Neural cell (in vitro differentiated cells): Measurements from ENCODE around the gene DIS3L. TPM values are rescaled to one million over a fixed set of nuclear protein-coding genes. Genes with fewer than 3 reads are reported as not detected.
"Not testable (repeated sequence)": the region's sequence is repeated elsewhere in the genome, so short reads cannot be mapped to it uniquely, and the experiment has no call there.

Source experiments
- H2AFZ ChIP-seq: fragments of 200-600, 300-800 bp; sonication (generic), shearing (Covaris generic); 2 replicates; pipeline ENCODE4 v1.6.0; 2014; ENCODE audit warnings: low read depth, mild to moderate bottlenecking, antibody characterized with exemption, low read length, moderate library complexity
- H3F3A ChIP-seq: fragments of 200-600 bp; shearing (Covaris generic); 2 replicates; pipeline ENCODE4 v1.6.1; 2016; ENCODE audit warnings: mild to moderate bottlenecking, moderate library complexity, mixed read lengths, antibody characterized with exemption, low read length; ENCODE audit not compliant: insufficient read depth, poor library complexity, severe bottlenecking
- H3K27ac ChIP-seq: fragments of 200-600, 300-800 bp; sonication (generic), shearing (Covaris generic); 2 replicates; pipeline ENCODE4 v1.5.1; 2014; ENCODE audit warnings: mild to moderate bottlenecking, low read length, moderate library complexity
- H3K27me3 ChIP-seq: fragments of 300-800, 200-600 bp; sonication (generic), shearing (Covaris generic); 2 replicates; pipeline ENCODE4 v1.6.0; 2014; ENCODE audit warnings: mild to moderate bottlenecking, low read depth, low read length, moderate library complexity; ENCODE audit not compliant: insufficient read depth
- H3K36me3 ChIP-seq: fragments of 300-800, 200-600 bp; sonication (generic), shearing (Covaris generic); 2 replicates; pipeline ENCODE4 v1.5.1; 2014; ENCODE audit warnings: mild to moderate bottlenecking, antibody characterized with exemption, low read length, moderate library complexity; ENCODE audit not compliant: insufficient read depth
- H3K4me2 ChIP-seq: fragments of 300-800, 200-600 bp; sonication (generic), shearing (Covaris generic); 2 replicates; pipeline ENCODE4 v1.6.0; 2014; ENCODE audit warnings: mild to moderate bottlenecking, low read length
- H3K4me3 ChIP-seq: fragments of 300-800, 200-600 bp; sonication (generic), shearing (Covaris generic); 2 replicates; pipeline ENCODE4 v1.5.1; 2014; ENCODE audit warnings: mild to moderate bottlenecking, low read length, moderate library complexity
- H3K79me2 ChIP-seq: fragments of 200-600 bp; shearing (Covaris generic); replicated peaks from 2 replicates; pipeline ENCODE4 v1.6.0; 2014; ENCODE audit warnings: mild to moderate bottlenecking, low read length, moderate library complexity; ENCODE audit not compliant: insufficient read depth
- H3K9ac ChIP-seq: fragments of 300-800, 200-600 bp; sonication (generic), shearing (Covaris generic); 2 replicates; pipeline ENCODE4 v1.6.1; 2016; ENCODE audit warnings: mild to moderate bottlenecking, low read length, mixed read lengths
- H3K9me2 ChIP-seq: fragments of 200-600 bp; shearing (Covaris generic); 2 replicates; pipeline ENCODE4 v1.6.1; 2016; ENCODE audit warnings: mild to moderate bottlenecking, low read length, mixed read lengths; ENCODE audit not compliant: insufficient read depth
- H3K9me3 ChIP-seq: fragments of 200-600, 300-800 bp; sonication (generic), shearing (Covaris generic); 2 replicates; pipeline ENCODE4 v1.6.1; 2016; ENCODE audit warnings: mild to moderate bottlenecking, mixed run types, low read length, moderate library complexity, mixed read lengths
- H4K20me1 ChIP-seq: fragments of 200-600 bp; shearing (Covaris generic); 2 replicates; pipeline ENCODE4 v1.6.1; 2016; ENCODE audit warnings: mild to moderate bottlenecking, mixed run types; ENCODE audit not compliant: insufficient read depth
- EP300 ChIP-seq: fragments of 450-650 bp; conservative IDR thresholded peaks from 2 replicates; pipeline ENCODE4 v1.6.1; 2014; ENCODE audit warnings: antibody characterized with exemption, mild to moderate bottlenecking, moderate library complexity; ENCODE audit not compliant: poor library complexity, severe bottlenecking
- EZH2 ChIP-seq: fragments of 200-600, 300-800 bp; shearing (Covaris generic), sonication (generic); IDR thresholded peaks from 2 replicates; pipeline ENCODE4 v1.6.1; 2014; ENCODE audit warnings: antibody characterized with exemption, low read length, borderline replicate concordance, mild to moderate bottlenecking; ENCODE audit not compliant: insufficient read depth, poor library complexity, severe bottlenecking
- MXI1 ChIP-seq: fragments of 450-650 bp; conservative IDR thresholded peaks from 2 replicates; pipeline ENCODE4 v1.6.1; 2014; ENCODE audit warnings: antibody characterized with exemption, mild to moderate bottlenecking; ENCODE audit not compliant: poor library complexity, severe bottlenecking
- POLR2AphosphoS5 ChIP-seq: IDR thresholded peaks from 2 replicates; pipeline ENCODE4 v1.6.1; 2012
- RAD21 ChIP-seq: fragments of 450-650 bp; conservative IDR thresholded peaks from 2 replicates; pipeline ENCODE4 v1.6.1; 2014; ENCODE audit warnings: antibody characterized with exemption, mild to moderate bottlenecking, moderate library complexity
- REST ChIP-seq: IDR thresholded peaks from 2 replicates; pipeline ENCODE4 v1.6.1; 2012; ENCODE audit warnings: borderline replicate concordance
- SMC3 ChIP-seq: fragments of 450-650 bp; conservative IDR thresholded peaks from 2 replicates; pipeline ENCODE4 v1.6.1; 2014; ENCODE audit warnings: antibody characterized with exemption, mild to moderate bottlenecking, moderate library complexity; ENCODE audit not compliant: poor library complexity
- TAF1 ChIP-seq: IDR thresholded peaks from 2 replicates; pipeline ENCODE4 v1.6.1; 2012; ENCODE audit warnings: low read depth
- polyA plus RNA-seq: library from polyadenylated mRNA; depleted of rRNA; stranded (reverse); fragments of >200 nt; gene quantifications from 2 replicates; pipeline ENCODE4 v1.2.3, GENCODE V29; 2014
- TF ChIP-seq, protein P1 (sequence below): fragments of 450-650 bp; IDR thresholded peaks from 2 replicates; pipeline ENCODE4 v1.5.1; 2014; ENCODE audit warnings: antibody characterized with exemption, mild to moderate bottlenecking, moderate library complexity; ENCODE audit not compliant: poor library complexity, severe bottlenecking

The DIS3L gene
- polyA plus RNA-seq, 1 donor from 2014 or later, result 9.9 TPM

- Histone ChIP-seq H4K20me1 (no peaks in the 10 kb centered on the region), H3K79me2 (no peaks in the 10 kb centered on the region), H3F3A (no peaks in the 10 kb centered on the region), H3K9me3 (no peaks in the 10 kb centered on the region), H3K4me3 (no peak overlapping the region), H3K36me3 (no peaks in the 10 kb centered on the region), H3K27ac (no peak overlapping the region), H3K9me2 (no peaks in the 10 kb centered on the region), H3K4me2 (no peak overlapping the region), H3K9ac (no peak overlapping the region), H2AFZ (no peak overlapping the region), H3K27me3 (no peaks in the 10 kb centered on the region)
- TF ChIP-seq REST, result no peak
- no peak for TF ChIP-seq EZH2
- TF ChIP-seq EP300, result no peak
- TF ChIP-seq POLR2AphosphoS5, result no peak
- TF ChIP-seq MXI1, result no peak
- TF ChIP-seq TAF1, result no peak
- TF ChIP-seq SMC3, result no peak
- TF ChIP-seq, protein P1, sequence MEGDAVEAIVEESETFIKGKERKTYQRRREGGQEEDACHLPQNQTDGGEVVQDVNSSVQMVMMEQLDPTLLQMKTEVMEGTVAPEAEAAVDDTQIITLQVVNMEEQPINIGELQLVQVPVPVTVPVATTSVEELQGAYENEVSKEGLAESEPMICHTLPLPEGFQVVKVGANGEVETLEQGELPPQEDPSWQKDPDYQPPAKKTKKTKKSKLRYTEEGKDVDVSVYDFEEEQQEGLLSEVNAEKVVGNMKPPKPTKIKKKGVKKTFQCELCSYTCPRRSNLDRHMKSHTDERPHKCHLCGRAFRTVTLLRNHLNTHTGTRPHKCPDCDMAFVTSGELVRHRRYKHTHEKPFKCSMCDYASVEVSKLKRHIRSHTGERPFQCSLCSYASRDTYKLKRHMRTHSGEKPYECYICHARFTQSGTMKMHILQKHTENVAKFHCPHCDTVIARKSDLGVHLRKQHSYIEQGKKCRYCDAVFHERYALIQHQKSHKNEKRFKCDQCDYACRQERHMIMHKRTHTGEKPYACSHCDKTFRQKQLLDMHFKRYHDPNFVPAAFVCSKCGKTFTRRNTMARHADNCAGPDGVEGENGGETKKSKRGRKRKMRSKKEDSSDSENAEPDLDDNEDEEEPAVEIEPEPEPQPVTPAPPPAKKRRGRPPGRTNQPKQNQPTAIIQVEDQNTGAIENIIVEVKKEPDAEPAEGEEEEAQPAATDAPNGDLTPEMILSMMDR, result no peak
- no peak for TF ChIP-seq RAD21
These were observed 34.4 kb downstream of the DIS3L start for GRCh38 chr15:66327736-66328135.

GRCh38 chr15:66328771-66329170 is 35.4 kb downstream of the DIS3L start:
- no peak overlapping the region for H3K4me3 ChIP-seq
- H3K36me3 ChIP-seq, result no peaks in the 10 kb centered on the region
- no peak for TF ChIP-seq TAF1
- TF ChIP-seq, protein P1, result no peak
- TF ChIP-seq RAD21, result no peak
- TF ChIP-seq POLR2AphosphoS5, result no peak
- TF ChIP-seq SMC3, result no peak
- no peak for TF ChIP-seq MXI1

DNA sequence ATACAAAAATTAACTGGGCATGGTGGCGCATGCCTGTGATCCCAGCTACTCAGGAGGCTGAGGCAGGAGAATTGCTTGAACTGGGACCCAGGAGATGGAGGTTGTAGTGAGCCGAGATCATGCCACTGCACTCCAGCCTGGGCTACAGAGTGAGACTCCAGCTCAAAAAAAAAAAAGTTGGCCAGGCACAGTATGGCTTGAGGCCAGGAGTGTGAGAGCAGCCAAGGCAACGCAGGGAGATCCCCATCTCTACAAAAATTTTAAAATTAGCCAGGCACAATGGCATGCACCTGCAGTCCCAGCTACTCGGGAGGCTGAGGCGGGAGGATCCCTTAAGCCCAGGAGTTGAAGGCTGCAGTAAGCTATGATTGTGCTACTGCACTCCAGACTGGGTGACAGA is 55.2 kb downstream of the DIS3L start:
- H3K9me3 ChIP-seq, H2AFZ ChIP-seq, H3K9me2 ChIP-seq, H3K4me3 ChIP-seq, H3K27ac ChIP-seq, H3K79me2 ChIP-seq, H4K20me1 ChIP-seq, H3K9ac ChIP-seq, H3K36me3 ChIP-seq, H3K4me2 ChIP-seq, H3K27me3 ChIP-seq, H3F3A ChIP-seq: not testable (repeated sequence)

More at GRCh38 chr15:66328771-66329170, 35.4 kb downstream of the DIS3L start:
- Histone ChIP-seq H3K27ac (no peak overlapping the region), H3K4me2 (no peak overlapping the region), H3F3A (no peaks in the 10 kb centered on the region), H3K9me2 (no peaks in the 10 kb centered on the region), H4K20me1 (no peaks in the 10 kb centered on the region), H3K9me3 (no peaks in the 10 kb centered on the region), H3K27me3 (no peaks in the 10 kb centered on the region), H3K79me2 (no peaks in the 10 kb centered on the region), H3K9ac (no peak overlapping the region), H2AFZ (no peak overlapping the region)
